BLaER1 (cell line): ENCODE results near the gene REEP1.
"Not testable (repeated sequence)": the region's sequence is repeated elsewhere in the genome, so short reads cannot be mapped to it uniquely, and the experiment has no call there.

Experiments used
- H3K27ac ChIP-seq: shearing (Covaris generic); formaldehyde crosslinking; 2 replicates; pipeline ENCODE4 v1.8.1; 2022
- H3K27me3 ChIP-seq: shearing (Covaris generic); formaldehyde crosslinking; 2 replicates; pipeline ENCODE4 v1.8.1; 2022
- H3K36me3 ChIP-seq: shearing (Covaris generic); formaldehyde crosslinking; 2 replicates; pipeline ENCODE4 v1.8.1; 2022
- H3K4me1 ChIP-seq: shearing (Covaris generic); formaldehyde crosslinking; 2 replicates; pipeline ENCODE4 v1.8.1; 2022
- H3K4me2 ChIP-seq: shearing (Covaris generic); formaldehyde crosslinking; 2 replicates; pipeline ENCODE4 v1.8.1; 2022
- H3K4me3 ChIP-seq: shearing (Covaris generic); formaldehyde crosslinking; 2 replicates; pipeline ENCODE4 v1.8.1; 2022
- H3K9ac ChIP-seq: shearing (Covaris generic); formaldehyde crosslinking; 2 replicates; pipeline ENCODE4 v1.8.1; 2022
- H3K9me3 ChIP-seq: shearing (Covaris generic); formaldehyde crosslinking; 2 replicates; pipeline ENCODE4 v1.8.1; 2022
- H4K20me1 ChIP-seq: shearing (Covaris generic); formaldehyde crosslinking; 2 replicates; pipeline ENCODE4 v1.8.1; 2022
- Cebpa-rat ChIP-seq: shearing (Covaris generic); IDR thresholded peaks from 2 replicates; pipeline ENCODE4 v1.8.1; 2022

REEP1 gene

DNA sequence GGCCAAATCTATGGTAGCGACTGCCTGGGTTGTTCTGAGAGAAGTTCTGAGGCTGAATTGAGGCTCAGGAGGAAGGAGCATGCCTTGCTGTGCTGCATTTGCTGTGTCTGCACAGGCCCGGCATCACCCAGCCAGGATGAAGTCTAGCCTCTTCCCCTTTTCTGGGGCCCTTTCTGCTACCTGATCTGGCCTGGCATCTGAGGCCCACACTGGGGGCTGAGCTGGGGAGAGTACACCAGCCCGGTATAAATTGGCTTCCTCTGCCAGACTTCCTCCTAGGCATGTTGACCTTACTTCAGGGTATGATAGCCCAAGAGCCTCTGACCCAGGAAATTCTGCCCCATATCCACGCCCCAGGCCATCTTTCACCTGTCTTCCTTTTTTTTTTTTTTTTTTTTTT lies 108.2 kb downstream of the REEP1 start:
- H3K4me1 ChIP-seq, result peaks cover 32% of the 10 kb centered on the region

DNA sequence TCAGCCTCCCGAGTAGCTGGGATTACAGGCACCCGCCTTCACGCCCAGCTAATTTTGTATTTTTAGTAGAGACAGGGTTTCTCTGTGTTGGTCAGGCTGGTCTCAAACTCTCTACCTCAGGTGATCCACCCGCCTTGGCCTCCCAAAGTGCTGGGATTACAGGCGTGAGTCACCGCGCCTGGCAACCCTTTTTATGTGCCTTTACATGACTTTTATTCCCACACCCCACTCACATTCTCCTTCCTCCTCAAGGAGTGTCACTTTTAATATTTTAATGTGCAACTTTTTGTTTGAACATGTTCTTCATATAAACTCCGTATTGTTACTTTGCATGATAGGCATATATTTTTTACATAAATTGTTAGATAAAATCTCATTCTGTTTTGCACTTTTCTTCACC lies 108.9 kb downstream of the REEP1 start:
- peaks cover 38% of the 10 kb centered on the region for H3K4me1 ChIP-seq
- not testable (repeated sequence) for H3K9ac ChIP-seq, H3K27ac ChIP-seq, H3K36me3 ChIP-seq, H3K4me3 ChIP-seq, H3K9me3 ChIP-seq, H4K20me1 ChIP-seq, H3K4me2 ChIP-seq
- H3K27me3 ChIP-seq, result peaks cover 17% of the 10 kb centered on the region

More for the DNA sequence above, 108.2 kb downstream of the REEP1 start:
- H3K9ac ChIP-seq, result no peak overlapping the region
- H3K9me3 ChIP-seq, result no peaks in the 10 kb centered on the region
- no peak overlapping the region for H3K4me3 ChIP-seq
- TF ChIP-seq Cebpa-rat, result no peak
- no peak overlapping the region for H3K27ac ChIP-seq
- no peak overlapping the region for H3K4me2 ChIP-seq
- peaks cover 6% of the 10 kb centered on the region; the same call in 1 of the 2 replicates for H4K20me1 ChIP-seq
- peaks cover 24% of the 10 kb centered on the region for H3K27me3 ChIP-seq
- H3K36me3 ChIP-seq, result no peaks in the 10 kb centered on the region

DNA sequence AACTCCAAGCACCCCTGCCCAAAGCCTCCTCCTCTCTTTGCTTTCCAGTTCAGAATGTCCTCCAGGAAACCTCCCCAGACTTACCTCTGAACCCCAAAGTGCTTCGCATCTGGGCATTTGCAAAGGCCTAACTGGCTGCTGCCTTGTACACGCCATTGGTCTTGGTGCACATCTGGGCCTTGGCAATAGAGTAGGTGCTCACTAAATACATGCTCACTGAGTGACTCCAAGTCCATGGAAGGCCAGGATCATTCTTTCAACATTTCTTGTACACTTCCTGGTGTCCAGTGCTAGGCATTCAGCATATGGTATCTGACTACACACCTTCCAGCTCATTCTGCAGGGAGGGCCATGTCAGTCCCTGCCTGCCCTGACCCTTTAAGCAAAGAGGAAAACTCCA lies 109.7 kb downstream of the REEP1 start:
- Histone ChIP-seq H3K36me3 (no peaks in the 10 kb centered on the region), H3K4me3 (no peak overlapping the region), H3K27ac (no peak overlapping the region), H3K9me3 (no peaks in the 10 kb centered on the region), H3K9ac (no peak overlapping the region), H4K20me1 (peaks cover 5% of the 10 kb centered on the region; the same call in 1 of the 2 replicates), H3K4me1 (peaks cover 44% of the 10 kb centered on the region), H3K27me3 (peaks cover 10% of the 10 kb centered on the region), H3K4me2 (no peak overlapping the region)
- no peak for TF ChIP-seq Cebpa-rat

DNA sequence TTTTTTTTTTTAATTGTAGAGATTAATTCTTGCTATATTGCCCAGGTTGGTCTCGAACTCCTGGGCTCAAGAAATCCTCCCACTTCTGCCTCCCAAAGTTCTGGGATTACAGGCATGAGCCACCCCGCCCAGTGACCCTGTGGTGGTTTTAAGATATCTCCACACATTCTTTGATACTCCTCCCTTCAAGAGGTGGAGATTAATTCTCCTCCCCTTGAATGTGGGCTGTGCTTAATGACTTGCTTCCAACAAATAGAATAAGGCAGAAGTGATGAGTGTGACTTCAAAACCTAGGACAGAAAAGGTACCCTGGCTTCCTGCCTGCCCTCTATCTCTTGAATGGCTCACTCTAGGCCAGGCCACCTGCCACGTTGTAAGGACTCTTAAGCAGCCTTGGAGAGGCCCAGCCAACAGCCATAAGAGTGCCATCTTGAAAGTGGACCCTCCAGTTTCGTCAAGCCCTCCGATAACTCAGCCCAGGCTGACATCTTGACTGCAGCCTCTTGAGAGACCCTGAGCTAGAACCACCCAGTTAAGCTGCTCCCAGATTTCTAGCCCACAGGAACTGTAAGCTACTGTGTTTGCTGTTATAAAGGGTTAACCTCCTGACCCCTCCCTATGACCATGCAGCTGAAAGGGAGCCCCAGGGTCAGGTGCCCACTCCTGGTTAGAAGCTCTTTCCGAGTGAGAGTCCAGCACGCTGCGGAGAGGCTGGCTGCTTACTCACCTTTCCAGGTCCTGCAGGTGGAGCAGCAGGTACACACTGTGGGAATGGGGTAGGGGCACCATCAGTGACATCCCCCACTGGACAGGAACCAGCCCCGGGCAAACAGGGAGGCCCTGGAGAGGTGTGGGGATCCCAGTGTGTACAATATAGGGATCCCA lies 110.5 kb downstream of the REEP1 start:
- H3K36me3 ChIP-seq, result no peaks in the 10 kb centered on the region
- H4K20me1 ChIP-seq, result no peaks in the 10 kb centered on the region
- H3K4me1 ChIP-seq, result peaks cover 44% of the 10 kb centered on the region
- H3K9me3 ChIP-seq, result no peaks in the 10 kb centered on the region
- no peak for TF ChIP-seq Cebpa-rat
- H3K4me2 ChIP-seq, result peak overlapping the region; percentile 92
- no peak overlapping the region for H3K27ac ChIP-seq
- H3K27me3 ChIP-seq, result peaks cover 3% of the 10 kb centered on the region; the same call in 1 of the 2 replicates
- no peak overlapping the region for H3K9ac ChIP-seq
- H3K4me3 ChIP-seq, result no peak overlapping the region

DNA sequence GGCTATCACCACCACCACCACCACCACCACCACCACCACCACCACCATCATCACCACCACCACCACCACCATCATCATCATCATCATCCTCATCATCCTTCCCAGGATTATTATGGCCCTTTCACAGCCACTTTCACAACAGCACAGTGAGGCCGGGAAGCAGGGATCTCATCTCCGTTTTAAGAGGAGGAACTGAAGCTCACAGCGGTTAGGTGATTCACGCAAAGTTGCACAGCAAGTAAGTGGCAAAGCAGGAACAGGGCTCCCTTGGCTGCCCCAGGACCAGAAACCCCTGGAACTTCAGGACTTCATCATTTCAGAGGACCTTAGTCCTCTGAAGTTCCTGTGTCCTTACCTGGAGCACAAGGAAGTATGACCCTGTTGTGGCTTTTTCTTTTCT lies 111.4 kb downstream of the REEP1 start:
- TF ChIP-seq Cebpa-rat, result no peak
- H3K4me1 ChIP-seq, result peaks cover 49% of the 10 kb centered on the region
- H3K36me3 ChIP-seq, result no peaks in the 10 kb centered on the region
- peak overlapping the region; percentile 50; the same call in 1 of the 2 replicates for H3K27ac ChIP-seq
- H3K4me3 ChIP-seq, result peak overlapping the region; percentile 44
- H4K20me1 ChIP-seq, result no peaks in the 10 kb centered on the region
- H3K9ac ChIP-seq, result no peak overlapping the region
- peaks cover 3% of the 10 kb centered on the region; the same call in 1 of the 2 replicates for H3K27me3 ChIP-seq
- H3K4me2 ChIP-seq, result peak overlapping the region; percentile 92
- no peaks in the 10 kb centered on the region for H3K9me3 ChIP-seq

DNA sequence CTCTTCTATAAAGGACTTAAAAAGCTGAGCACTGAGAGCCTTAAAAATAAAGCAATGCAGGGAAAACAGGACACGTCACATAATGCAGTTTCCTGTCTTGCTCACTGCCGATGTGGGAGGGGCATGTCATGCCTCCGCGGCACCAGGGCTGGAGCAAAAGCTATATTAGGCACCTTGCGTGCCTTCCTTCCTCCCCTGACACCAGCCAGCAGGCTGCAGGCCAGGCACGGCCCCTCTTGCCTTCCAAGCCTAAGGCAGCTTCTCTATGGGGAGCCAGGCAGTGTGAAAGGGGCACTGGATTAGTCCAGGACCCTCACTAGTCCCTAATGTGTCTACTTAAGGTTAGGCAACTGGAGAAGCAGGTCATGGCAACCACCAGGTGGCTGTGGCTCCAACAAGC lies 111.8 kb downstream of the REEP1 start:
- Histone ChIP-seq H3K4me2 (peak overlapping the region; percentile 92), H3K36me3 (no peaks in the 10 kb centered on the region), H3K4me1 (peaks cover 52% of the 10 kb centered on the region), H3K27ac (peak overlapping the region; percentile 50; the same call in 1 of the 2 replicates), H3K4me3 (peak overlapping the region; percentile 44), H4K20me1 (no peaks in the 10 kb centered on the region), H3K27me3 (peaks cover 3% of the 10 kb centered on the region; the same call in 1 of the 2 replicates), H3K9ac (peak overlapping the region; percentile 53), H3K9me3 (no peaks in the 10 kb centered on the region)
- no peak for TF ChIP-seq Cebpa-rat

DNA sequence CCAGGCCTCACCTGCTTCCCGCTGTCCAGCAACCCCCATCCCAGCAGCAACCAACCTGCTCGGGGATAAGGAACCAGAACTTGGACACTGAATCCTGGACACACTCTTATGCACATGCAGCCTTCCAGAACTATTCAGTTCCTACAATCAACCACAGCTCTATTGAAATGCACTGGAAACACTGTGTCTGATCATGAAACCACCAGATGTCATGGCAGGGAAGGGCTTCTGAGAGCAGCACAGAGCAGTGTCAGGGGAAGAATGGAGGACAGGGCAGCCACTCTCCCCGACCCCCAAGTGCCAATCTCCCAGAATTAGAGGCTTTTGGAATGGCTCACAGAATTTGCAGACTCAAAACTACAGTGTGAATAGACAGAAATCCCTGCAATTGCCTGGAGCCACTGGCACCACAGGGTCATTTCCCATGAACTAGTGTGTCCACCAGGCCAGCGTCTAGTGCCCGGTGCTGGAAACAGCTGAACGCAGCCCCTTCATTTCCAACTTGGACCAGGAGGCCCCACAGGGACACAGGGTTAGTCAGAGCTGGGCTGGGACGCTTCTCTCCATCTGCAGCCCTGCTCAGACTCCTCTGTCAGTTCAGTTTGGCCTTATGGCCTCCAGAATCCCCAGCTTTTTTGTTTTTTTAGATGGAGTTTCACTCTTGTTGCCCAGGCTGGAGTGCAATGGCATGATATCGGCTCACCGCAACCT lies 112.6 kb downstream of the REEP1 start:
- no peak for TF ChIP-seq Cebpa-rat
- Histone ChIP-seq H3K4me1 (peaks cover 52% of the 10 kb centered on the region), H3K9me3 (no peaks in the 10 kb centered on the region), H4K20me1 (no peaks in the 10 kb centered on the region), H3K9ac (peak overlapping the region; percentile 53; the same call in 1 of the 2 replicates), H3K4me2 (peak overlapping the region; percentile 92), H3K27me3 (peaks cover 3% of the 10 kb centered on the region; the same call in 1 of the 2 replicates), H3K4me3 (no peak overlapping the region), H3K36me3 (no peaks in the 10 kb centered on the region), H3K27ac (peak overlapping the region; percentile 51)

DNA sequence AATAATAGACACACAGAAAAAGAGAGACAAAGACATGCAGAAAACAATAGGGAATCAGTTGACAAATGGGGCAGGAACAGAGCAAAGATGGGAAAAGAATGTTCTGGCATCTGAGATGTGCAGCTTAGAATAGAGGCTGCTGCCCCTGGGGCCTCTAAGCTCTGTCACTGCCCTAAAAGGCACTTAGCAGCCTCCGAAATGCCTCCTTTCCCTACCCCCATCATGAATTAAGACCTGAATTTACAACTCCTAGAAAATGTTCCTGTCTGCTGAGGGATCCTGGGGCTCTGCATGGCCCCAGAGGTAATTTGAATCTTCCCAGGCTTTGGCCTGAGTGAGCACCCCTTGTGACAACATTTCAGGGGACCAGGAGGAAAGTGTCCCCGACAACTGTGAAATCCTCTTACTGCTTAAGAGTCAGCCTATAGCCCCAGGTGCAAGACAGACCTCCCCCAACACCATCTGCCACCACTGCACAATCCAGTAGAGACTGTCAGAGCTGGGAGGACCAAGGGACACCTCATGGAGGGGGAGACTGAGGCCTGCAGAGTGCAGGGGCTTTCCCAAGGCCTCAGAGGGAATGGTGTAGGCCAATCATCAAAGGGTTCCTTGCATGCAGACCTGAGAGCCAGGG lies 113.4 kb downstream of the REEP1 start:
- Histone ChIP-seq H3K4me2 (peak overlapping the region; percentile 92), H3K4me3 (no peak overlapping the region), H3K4me1 (peaks cover 52% of the 10 kb centered on the region), H4K20me1 (no peaks in the 10 kb centered on the region), H3K9me3 (no peaks in the 10 kb centered on the region), H3K9ac (no peak overlapping the region), H3K27ac (no peak overlapping the region; the same call in 1 of the 2 replicates), H3K27me3 (peaks cover under 1% of the 10 kb centered on the region; the same call in 1 of the 2 replicates), H3K36me3 (no peaks in the 10 kb centered on the region)
- TF ChIP-seq Cebpa-rat, result no peak

DNA sequence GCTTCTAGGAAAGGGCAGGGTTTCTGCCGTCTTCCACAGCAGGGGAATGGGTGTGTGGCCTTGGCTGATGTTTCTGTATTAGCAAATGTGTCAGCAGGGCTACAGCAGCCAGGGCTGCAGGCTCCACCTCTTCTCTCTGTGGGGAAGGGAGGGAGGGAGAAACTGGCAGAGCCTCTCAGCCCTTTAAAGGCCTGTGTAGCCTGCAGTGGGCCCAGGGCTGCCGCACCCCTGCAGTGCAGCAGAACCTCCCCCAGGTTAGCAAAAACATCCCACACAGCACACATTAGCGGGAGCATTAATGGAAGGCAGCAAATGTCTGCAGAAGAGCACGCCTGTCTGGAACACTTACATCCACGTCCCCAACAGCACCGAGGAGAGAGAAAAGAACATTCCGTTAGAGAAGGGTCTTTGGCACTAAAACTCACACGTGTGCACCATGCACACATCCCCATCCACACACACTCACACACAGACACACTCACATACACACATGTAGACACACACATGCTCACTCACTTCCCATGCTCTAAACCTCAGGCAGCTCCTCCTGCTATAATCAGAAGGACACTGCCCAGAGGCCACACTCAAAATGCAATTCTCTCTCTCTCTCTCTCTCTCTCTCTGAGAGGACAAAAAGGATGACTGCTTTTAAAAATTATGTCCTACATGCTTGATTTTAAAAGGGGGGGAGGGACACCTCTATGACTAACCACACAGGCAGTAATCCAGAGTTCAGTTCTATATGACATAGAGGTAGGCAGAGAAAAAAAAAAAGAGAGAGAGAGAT lies 114.1 kb downstream of the REEP1 start:
- Histone ChIP-seq H3K27me3 (no peaks in the 10 kb centered on the region), H3K4me3 (no peak overlapping the region), H3K9ac (no peak overlapping the region), H3K9me3 (no peaks in the 10 kb centered on the region), H3K4me1 (peaks cover 58% of the 10 kb centered on the region), H4K20me1 (no peaks in the 10 kb centered on the region), H3K27ac (no peak overlapping the region), H3K36me3 (no peaks in the 10 kb centered on the region), H3K4me2 (peak overlapping the region; percentile 92; the same call in 1 of the 2 replicates)
- TF ChIP-seq Cebpa-rat, result no peak
